ENCODE results near the gene DYNAP. TPM values are rescaled to one million over a fixed set of nuclear protein-coding genes. Genes with fewer than 3 reads are reported as not detected.

Gene DYNAP
- total RNA-seq, 1 donor from 2014 or later: not detected

DNA sequence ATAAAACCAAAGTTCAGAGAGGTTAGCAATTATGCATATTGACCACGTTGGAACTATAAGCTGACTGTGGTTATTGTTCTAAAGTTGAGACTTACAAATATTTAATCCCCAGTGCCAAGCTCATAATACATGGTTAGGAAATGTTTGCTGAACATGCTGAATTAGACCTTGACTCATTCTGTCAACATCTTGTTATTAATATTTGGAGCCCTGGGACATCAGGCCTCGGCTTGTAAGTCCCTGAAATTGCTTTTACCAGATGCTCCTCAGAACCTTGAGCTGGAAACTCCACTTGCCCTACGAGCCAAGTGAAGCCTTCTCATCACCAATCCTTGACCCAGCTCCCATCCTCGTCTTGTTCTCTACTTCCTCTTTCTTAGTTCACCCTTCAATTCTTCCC lies 21.2 kb downstream of the DYNAP start:
- TF ChIP-seq, protein P1, sequence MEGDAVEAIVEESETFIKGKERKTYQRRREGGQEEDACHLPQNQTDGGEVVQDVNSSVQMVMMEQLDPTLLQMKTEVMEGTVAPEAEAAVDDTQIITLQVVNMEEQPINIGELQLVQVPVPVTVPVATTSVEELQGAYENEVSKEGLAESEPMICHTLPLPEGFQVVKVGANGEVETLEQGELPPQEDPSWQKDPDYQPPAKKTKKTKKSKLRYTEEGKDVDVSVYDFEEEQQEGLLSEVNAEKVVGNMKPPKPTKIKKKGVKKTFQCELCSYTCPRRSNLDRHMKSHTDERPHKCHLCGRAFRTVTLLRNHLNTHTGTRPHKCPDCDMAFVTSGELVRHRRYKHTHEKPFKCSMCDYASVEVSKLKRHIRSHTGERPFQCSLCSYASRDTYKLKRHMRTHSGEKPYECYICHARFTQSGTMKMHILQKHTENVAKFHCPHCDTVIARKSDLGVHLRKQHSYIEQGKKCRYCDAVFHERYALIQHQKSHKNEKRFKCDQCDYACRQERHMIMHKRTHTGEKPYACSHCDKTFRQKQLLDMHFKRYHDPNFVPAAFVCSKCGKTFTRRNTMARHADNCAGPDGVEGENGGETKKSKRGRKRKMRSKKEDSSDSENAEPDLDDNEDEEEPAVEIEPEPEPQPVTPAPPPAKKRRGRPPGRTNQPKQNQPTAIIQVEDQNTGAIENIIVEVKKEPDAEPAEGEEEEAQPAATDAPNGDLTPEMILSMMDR (conservative IDR thresholded peaks at IDR 0.05): no peak
- no peaks in the 10 kb centered on the region for H3K9me3 Mint-ChIP-seq
- H3K36me3 Mint-ChIP-seq: no peaks in the 10 kb centered on the region
- no peak for DNase-seq (ENCODE audit: extremely low spot score, unreplicated experiment)
- no peak overlapping the region for H3K4me3 Mint-ChIP-seq
- no peak overlapping the region for H3K27ac Mint-ChIP-seq
- no peaks in the 10 kb centered on the region for H3K27me3 Mint-ChIP-seq
- peaks cover 4% of the 10 kb centered on the region for H3K4me1 Mint-ChIP-seq (ENCODE audit: unreplicated experiment)

DNA sequence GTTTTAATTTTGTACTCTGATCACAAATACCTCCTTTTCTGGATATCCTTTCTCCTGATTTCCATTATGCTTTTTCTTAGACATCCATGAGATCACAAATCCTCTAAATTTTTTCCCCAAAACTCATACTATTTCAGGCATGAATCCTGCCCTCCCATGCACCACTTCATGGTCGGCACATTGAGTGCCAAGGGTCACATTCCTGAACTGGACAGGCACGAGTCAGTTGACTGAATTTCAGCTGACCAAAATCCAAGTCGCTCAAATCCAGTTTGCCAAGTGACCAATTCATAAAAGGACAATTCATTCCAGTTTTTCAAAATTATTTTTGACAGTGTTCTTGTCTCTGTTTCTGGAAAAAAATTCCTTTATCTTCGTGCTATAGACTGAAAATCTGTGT lies 22.1 kb downstream of the DYNAP start:
- no peaks in the 10 kb centered on the region for H3K4me1 Mint-ChIP-seq (ENCODE audit: unreplicated experiment)
- no peaks in the 10 kb centered on the region for H3K27me3 Mint-ChIP-seq
- H3K36me3 Mint-ChIP-seq: no peaks in the 10 kb centered on the region
- no peaks in the 10 kb centered on the region for H3K9me3 Mint-ChIP-seq
- no peak overlapping the region for H3K27ac Mint-ChIP-seq
- H3K4me3 Mint-ChIP-seq: no peak overlapping the region
- TF ChIP-seq, protein P1 (conservative IDR thresholded peaks at IDR 0.05): no peak
- DNase-seq (ENCODE audit: extremely low spot score, unreplicated experiment): no peak

DNA sequence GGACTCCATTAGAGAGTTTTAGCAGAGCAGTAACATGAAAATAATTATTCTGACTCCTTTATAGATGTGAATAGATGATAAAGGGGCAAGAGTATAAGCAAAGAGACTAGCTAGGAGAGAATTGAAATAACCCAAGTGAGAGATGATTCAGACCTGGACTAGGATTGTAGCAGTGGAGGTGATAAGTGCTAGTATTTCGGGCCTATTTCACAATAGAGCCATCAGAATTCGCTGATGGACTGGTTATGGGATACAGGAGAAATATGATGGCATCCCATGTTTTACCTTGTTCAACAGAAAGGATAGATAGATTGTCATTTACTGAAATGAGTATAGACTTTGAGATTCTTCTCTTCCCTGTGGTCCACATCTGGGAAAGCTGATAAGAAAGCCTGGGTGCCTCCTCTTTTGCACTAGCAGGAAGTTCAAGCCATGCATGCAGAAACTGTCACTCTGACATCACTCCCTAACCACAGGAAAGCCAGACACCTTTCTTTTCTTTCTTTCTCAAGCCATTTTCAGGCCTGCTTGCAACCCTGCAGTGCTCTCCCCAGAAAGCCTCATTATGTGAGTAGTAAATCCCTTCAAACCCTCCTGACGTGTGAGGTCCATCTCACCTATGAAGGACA lies 25.3 kb downstream of the DYNAP start:
- no peak for DNase-seq (ENCODE audit: extremely low spot score, unreplicated experiment)
- no peaks in the 10 kb centered on the region for H3K36me3 Mint-ChIP-seq
- H3K4me3 Mint-ChIP-seq: no peak overlapping the region
- peaks cover 5% of the 10 kb centered on the region for H3K9me3 Mint-ChIP-seq
- H3K4me1 Mint-ChIP-seq (ENCODE audit: unreplicated experiment): peaks cover 5% of the 10 kb centered on the region
- TF ChIP-seq, protein P1 (conservative IDR thresholded peaks at IDR 0.05): no peak
- no peaks in the 10 kb centered on the region for H3K27me3 Mint-ChIP-seq
- no peak overlapping the region for H3K27ac Mint-ChIP-seq

DNA sequence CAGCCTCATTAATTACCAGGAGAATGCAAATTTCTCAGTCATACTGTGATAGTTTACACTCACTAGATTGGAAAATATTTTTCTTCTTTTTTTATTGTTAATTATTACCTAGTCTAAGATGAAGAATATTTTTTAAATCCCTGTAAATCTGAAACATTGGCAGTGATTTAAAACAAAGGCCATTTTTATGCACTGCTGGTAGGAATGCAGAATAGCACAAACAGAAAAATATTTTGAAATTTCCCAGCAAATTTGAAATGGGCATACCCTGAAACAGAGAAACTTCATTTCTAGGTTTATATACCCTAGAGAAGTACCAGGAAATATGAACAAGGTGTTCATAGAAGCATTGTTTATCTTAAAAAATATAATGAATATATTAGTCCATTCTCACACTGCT lies 31.0 kb downstream of the DYNAP start:
- Mint-ChIP-seq H3K27me3 (no peaks in the 10 kb centered on the region), H3K9me3 (peaks cover 13% of the 10 kb centered on the region), H3K4me1 (ENCODE audit: unreplicated experiment) (peaks cover 5% of the 10 kb centered on the region), H3K4me3 (no peak overlapping the region), H3K27ac (no peak overlapping the region), H3K36me3 (no peaks in the 10 kb centered on the region)
- no peak for DNase-seq (ENCODE audit: extremely low spot score, unreplicated experiment)
- TF ChIP-seq, protein P1 (conservative IDR thresholded peaks at IDR 0.05): peak; percentile 56

DNA sequence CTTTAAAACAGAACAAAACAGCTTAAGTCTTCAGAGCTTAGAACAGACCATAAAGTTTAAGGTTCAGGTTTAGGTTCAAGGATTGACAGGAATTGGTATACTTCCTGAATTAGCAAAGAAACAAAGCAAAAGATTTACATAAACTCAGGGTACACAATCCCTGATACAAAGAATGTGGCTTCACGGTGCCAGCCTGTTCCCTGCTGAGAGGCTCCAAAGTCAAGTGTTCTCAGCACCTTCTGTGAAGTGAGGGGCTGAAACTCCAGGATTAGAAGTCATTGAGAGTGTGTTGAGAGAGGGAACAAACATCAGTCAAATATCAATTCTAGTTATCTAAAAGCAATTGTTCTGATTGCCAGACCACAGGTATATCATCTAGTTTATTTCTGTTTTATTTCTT lies 35.7 kb downstream of the DYNAP start:
- Mint-ChIP-seq H3K27ac (no peak overlapping the region), H3K9me3 (peaks cover 8% of the 10 kb centered on the region), H3K4me1 (ENCODE audit: unreplicated experiment) (no peaks in the 10 kb centered on the region), H3K36me3 (no peaks in the 10 kb centered on the region), H3K27me3 (no peaks in the 10 kb centered on the region), H3K4me3 (no peak overlapping the region)
- DNase-seq (ENCODE audit: extremely low spot score, unreplicated experiment): no peak
- TF ChIP-seq, protein P1 (conservative IDR thresholded peaks at IDR 0.05): no peak

DNA sequence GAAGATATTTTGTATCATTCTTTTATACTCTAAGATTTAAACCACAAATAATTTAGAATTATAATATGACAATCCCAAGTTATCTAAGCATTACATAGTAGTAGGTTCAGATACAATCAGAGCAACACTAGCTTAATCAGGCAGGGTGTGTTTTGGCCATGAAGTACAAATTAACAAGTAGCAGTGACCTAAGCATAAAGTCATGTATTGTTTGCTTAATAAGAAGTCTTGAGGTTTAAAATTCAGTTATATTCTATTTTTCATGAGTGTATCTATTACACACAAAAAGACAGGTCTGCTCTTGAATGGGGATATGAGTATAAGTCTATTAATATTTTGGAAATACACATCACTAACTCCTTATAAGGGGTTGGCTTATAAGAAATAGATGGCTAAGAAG lies 39.9 kb downstream of the DYNAP start:
- TF ChIP-seq, protein P1 (conservative IDR thresholded peaks at IDR 0.05): no peak
- Mint-ChIP-seq H3K36me3 (no peaks in the 10 kb centered on the region), H3K4me3 (no peak overlapping the region), H3K27ac (no peak overlapping the region), H3K9me3 (peaks cover 2% of the 10 kb centered on the region), H3K4me1 (ENCODE audit: unreplicated experiment) (no peaks in the 10 kb centered on the region), H3K27me3 (no peaks in the 10 kb centered on the region)
- no peak for DNase-seq (ENCODE audit: extremely low spot score, unreplicated experiment)
